ENCODE results near the gene MRPL38.

- TF ChIP-seq, protein P1, sequence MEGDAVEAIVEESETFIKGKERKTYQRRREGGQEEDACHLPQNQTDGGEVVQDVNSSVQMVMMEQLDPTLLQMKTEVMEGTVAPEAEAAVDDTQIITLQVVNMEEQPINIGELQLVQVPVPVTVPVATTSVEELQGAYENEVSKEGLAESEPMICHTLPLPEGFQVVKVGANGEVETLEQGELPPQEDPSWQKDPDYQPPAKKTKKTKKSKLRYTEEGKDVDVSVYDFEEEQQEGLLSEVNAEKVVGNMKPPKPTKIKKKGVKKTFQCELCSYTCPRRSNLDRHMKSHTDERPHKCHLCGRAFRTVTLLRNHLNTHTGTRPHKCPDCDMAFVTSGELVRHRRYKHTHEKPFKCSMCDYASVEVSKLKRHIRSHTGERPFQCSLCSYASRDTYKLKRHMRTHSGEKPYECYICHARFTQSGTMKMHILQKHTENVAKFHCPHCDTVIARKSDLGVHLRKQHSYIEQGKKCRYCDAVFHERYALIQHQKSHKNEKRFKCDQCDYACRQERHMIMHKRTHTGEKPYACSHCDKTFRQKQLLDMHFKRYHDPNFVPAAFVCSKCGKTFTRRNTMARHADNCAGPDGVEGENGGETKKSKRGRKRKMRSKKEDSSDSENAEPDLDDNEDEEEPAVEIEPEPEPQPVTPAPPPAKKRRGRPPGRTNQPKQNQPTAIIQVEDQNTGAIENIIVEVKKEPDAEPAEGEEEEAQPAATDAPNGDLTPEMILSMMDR (IDR thresholded peaks at IDR 0.05), result no peak
- no peak for TF ChIP-seq POLR2A (IDR thresholded peaks at IDR 0.05; ENCODE audit: low read length)
- TF ChIP-seq MAX (IDR thresholded peaks at IDR 0.05), result no peak
These were observed 3.5 kb upstream of the MRPL38 start for GRCh38 chr17:75908201-75908600.

All from A549 (cell line).